G401 (cell line): ENCODE data around the gene NRXN2. TPM values are rescaled to one million over a fixed set of nuclear protein-coding genes. Genes with fewer than 3 reads are reported as not detected.

Experiments
- DNase-seq: peaks from one replicate; pipeline ENCODE4 v3.0.0-alpha.2; 2015; ENCODE audit warnings: low spot score
- in situ Hi-C: cut with HindIII; loops from 2 replicates; pipeline ENCODE4 v1.10.0; 2016; ENCODE audit warnings: low sequenced_read_pairs, mixed read lengths
- total RNA-seq: library from RNA; depleted of rRNA; stranded (reverse); fragments of >200 nt; shearing (Covaris generic); gene quantifications from 2 replicates; pipeline ENCODE4 v1.2.3, GENCODE V29; 2014

NRXN2 gene
- total RNA-seq, 1 experiment from 2014 or later = 16.7 TPM

GRCh38 chr11:64643920-64644646, 78.9 kb downstream of the NRXN2 start:
- in situ Hi-C loops = no loop called here
- DNase-seq = no peak

- in situ Hi-C loops = no loop called here
- DNase-seq = peak; percentile 92
Measured at GRCh38 chr11:64643256-64643881, 79.6 kb downstream of the NRXN2 start.

GRCh38 chr11:64642871-64643255, 80.1 kb downstream of the NRXN2 start:
- DNase-seq = no peak
- in situ Hi-C loops = no loop called here

- DNase-seq = no peak
- in situ Hi-C loops = no loop called here
Measured at GRCh38 chr11:64642418-64642735, 80.6 kb downstream of the NRXN2 start.

GRCh38 chr11:64641596-64642417, 81.2 kb downstream of the NRXN2 start:
- in situ Hi-C loops = no loop called here
- DNase-seq = no peak

GRCh38 chr11:64639885-64640284, 83.1 kb downstream of the NRXN2 start:
- DNase-seq = peak; percentile 74
- in situ Hi-C loops = no loop called here

GRCh38 chr11:64638829-64639228, 84.2 kb downstream of the NRXN2 start:
- no peak for DNase-seq
- in situ Hi-C loops = no loop called here

- in situ Hi-C loops = no loop called here
- DNase-seq = no peak
Measured at GRCh38 chr11:64638018-64638665, 84.9 kb downstream of the NRXN2 start.

GRCh38 chr11:64637334-64638017, 85.5 kb downstream of the NRXN2 start:
- DNase-seq = no peak
- in situ Hi-C loops = no loop called here

GRCh38 chr11:64633555-64634159, 89.3 kb downstream of the NRXN2 start:
- peak; percentile 38 for DNase-seq
- in situ Hi-C loops = no loop called here

- DNase-seq = no peak
- in situ Hi-C loops = no loop called here
Measured at GRCh38 chr11:64632654-64633053, 90.3 kb downstream of the NRXN2 start.

- DNase-seq = no peak
- in situ Hi-C loops = no loop called here
Measured at GRCh38 chr11:64632237-64632636, 90.8 kb downstream of the NRXN2 start.

GRCh38 chr11:64631675-64632074, 91.3 kb downstream of the NRXN2 start:
- DNase-seq = no peak
- in situ Hi-C loops = no loop called here

GRCh38 chr11:64629796-64630562, 93.0 kb downstream of the NRXN2 start:
- in situ Hi-C loops = no loop called here
- peak; percentile 68 for DNase-seq

GRCh38 chr11:64629103-64629502, 93.9 kb downstream of the NRXN2 start:
- DNase-seq = no peak
- in situ Hi-C loops = no loop called here

- in situ Hi-C loops = no loop called here
- DNase-seq = no peak
Measured at GRCh38 chr11:64628596-64628995, 94.4 kb downstream of the NRXN2 start.

GRCh38 chr11:64627371-64627770, 95.6 kb downstream of the NRXN2 start:
- in situ Hi-C loops = no loop called here
- DNase-seq = peak; percentile 55

GRCh38 chr11:64626637-64627036, 96.4 kb downstream of the NRXN2 start:
- in situ Hi-C loops = no loop called here
- DNase-seq = no peak
